Prostate gland (tissue), 2 donors: ENCODE data around the gene BLM. TPM values are rescaled to one million over a fixed set of nuclear protein-coding genes. Genes with fewer than 3 reads are reported as not detected.

Source experiments
- DNase-seq: peaks from one replicate; pipeline ENCODE4 v3.0.0-alpha.2; 2019; ENCODE audit warnings: low spot score
- H3K27ac ChIP-seq, 2 donors: fragments of 200-600 bp; sonication (generic); 2 replicates each; pipeline ENCODE4 v1.5.1; 2017 to 2019
- H3K27me3 ChIP-seq: fragments of 200-600 bp; sonication (generic); replicated peaks from 2 replicates; pipeline ENCODE4 v1.5.1; 2019; ENCODE audit not compliant: insufficient read depth
- H3K36me3 ChIP-seq, 2 donors: fragments of 200-600 bp; sonication (generic); 1 replicate in 1 of 2; 2 replicates in 1 of 2; pipeline versions ENCODE4 v1.5.1 to v1.8.1; 2017 to 2019
- H3K4me1 ChIP-seq: fragments of 200-600 bp; sonication (generic); replicated peaks from 2 replicates; pipeline ENCODE4 v1.5.1; 2019
- H3K4me3 ChIP-seq, 2 donors: fragments of 200-600 bp; sonication (generic); 2 replicates each; pipeline ENCODE4 v1.5.1; 2017 to 2019
- H3K9me3 ChIP-seq: fragments of 200-600 bp; sonication (generic); 2 replicates; pipeline ENCODE4 v1.5.1; 2017
- POLR2A ChIP-seq: fragments of 450-650 bp; IDR thresholded peaks from one replicate; pipeline ENCODE4 v1.6.1; 2016; ENCODE audit warnings: antibody characterized with exemption, mild to moderate bottlenecking
- POLR2AphosphoS5 ChIP-seq: sonication (generic); formaldehyde crosslinking; IDR thresholded peaks from one replicate; pipeline ENCODE4 v1.6.1; 2017; ENCODE audit warnings: antibody characterized with exemption
- WGBS: methylation state at CpG from one replicate; pipeline ENCODE4 v1.1.5; 2018; 5-methylcytosine and 5-hydroxymethylcytosine counted together
- intact Hi-C: fragments of 100-400 bp; cut with DNase I; formaldehyde crosslinking; loops from one replicate; pipeline ENCODE4 v1.14.2; 2022
- total RNA-seq, 2 donors: library from RNA; depleted of rRNA; stranded (reverse); fragments of >200 nt; gene quantifications; one replicate each; pipeline ENCODE4 v1.1.0, GENCODE V29; 2016
- TF ChIP-seq, protein P1 (sequence below), 4 experiments: fragments of 200-600 bp in 2 of 4; fragments of 450-650 bp in 2 of 4; sonication (generic) in 2 of 4; IDR thresholded peaks; 1 replicate in 3 of 4; 2 replicates in 1 of 4; pipeline ENCODE4 v1.5.1; 2016 to 2019; ENCODE audit warnings: antibody characterized with exemption in 4 of 4, mild to moderate bottlenecking in 2 of 4, moderate library complexity in 2 of 4

Gene BLM
- total RNA-seq, 2 donors from 2014 or later: 1.4 to 4.9 TPM

DNA sequence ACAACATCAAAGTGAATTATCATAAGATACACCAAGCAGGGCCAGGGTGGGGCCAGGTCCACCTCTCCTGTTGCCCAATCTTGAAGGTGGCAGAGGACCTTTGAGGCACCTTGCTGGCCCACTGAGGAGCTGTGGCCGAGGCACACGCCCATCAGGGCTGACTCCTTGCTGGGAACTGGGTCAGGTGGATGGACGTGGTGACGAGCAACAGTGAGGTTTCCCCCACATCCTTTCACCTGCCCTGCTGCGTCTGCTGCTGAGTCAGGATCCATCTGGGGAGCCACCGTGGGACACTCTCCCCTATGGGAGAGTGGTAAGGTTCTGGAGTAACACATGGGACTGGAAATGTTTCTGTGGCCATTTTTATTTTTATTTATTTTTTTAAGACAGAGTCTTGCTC is 134.0 kb downstream of the BLM start:
- intact Hi-C loops: no loop called here

DNA sequence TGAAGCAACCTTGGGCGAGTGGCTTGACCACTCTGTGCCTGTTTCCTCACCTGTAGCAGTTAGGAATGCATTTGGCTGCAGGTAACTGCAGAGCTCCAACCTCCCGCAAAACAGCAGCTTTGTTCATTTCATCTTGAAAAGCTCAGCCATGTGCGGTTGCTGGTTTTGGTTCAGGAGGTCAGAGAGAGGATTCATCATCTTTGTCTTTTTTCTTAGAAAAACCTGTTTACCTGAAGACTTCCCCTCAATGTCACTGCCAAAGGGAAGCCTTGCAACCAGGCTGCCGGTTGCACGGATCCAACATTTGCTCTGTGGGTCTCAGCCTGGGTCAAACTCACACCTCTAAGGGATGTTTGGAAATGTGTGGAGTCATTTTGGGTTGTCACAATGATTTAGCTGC is 134.8 kb downstream of the BLM start:
- H3K27ac ChIP-seq: no peak overlapping the region
- H3K27me3 ChIP-seq: no peaks in the 10 kb centered on the region
- DNase-seq: no peak
- TF ChIP-seq POLR2AphosphoS5: no peak
- no peak for TF ChIP-seq POLR2A
- TF ChIP-seq, protein P1, sequence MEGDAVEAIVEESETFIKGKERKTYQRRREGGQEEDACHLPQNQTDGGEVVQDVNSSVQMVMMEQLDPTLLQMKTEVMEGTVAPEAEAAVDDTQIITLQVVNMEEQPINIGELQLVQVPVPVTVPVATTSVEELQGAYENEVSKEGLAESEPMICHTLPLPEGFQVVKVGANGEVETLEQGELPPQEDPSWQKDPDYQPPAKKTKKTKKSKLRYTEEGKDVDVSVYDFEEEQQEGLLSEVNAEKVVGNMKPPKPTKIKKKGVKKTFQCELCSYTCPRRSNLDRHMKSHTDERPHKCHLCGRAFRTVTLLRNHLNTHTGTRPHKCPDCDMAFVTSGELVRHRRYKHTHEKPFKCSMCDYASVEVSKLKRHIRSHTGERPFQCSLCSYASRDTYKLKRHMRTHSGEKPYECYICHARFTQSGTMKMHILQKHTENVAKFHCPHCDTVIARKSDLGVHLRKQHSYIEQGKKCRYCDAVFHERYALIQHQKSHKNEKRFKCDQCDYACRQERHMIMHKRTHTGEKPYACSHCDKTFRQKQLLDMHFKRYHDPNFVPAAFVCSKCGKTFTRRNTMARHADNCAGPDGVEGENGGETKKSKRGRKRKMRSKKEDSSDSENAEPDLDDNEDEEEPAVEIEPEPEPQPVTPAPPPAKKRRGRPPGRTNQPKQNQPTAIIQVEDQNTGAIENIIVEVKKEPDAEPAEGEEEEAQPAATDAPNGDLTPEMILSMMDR (IDR thresholded peaks at IDR 0.05): no peak
- H3K4me3 ChIP-seq: no peak overlapping the region
- intact Hi-C loops: no loop called here
- no peaks in the 10 kb centered on the region for H3K9me3 ChIP-seq
- no peaks in the 10 kb centered on the region for H3K36me3 ChIP-seq
- 87% methylated on average over 5 of the region's 5 CpGs for WGBS
- no peaks in the 10 kb centered on the region for H3K4me1 ChIP-seq

More for the DNA sequence above, 134.0 kb downstream of the BLM start:
- Histone ChIP-seq H3K9me3 (no peaks in the 10 kb centered on the region), H3K27me3 (no peaks in the 10 kb centered on the region), H3K36me3 (no peaks in the 10 kb centered on the region), H3K4me3 (no peak overlapping the region), H3K27ac (no peak overlapping the region), H3K4me1 (no peaks in the 10 kb centered on the region)
- 84% methylated on average over 6 of the region's 6 CpGs for WGBS
- DNase-seq: no peak
- TF ChIP-seq POLR2AphosphoS5: no peak

GRCh38 chr15:90855139-90855538 is 138.0 kb downstream of the BLM start:
- Histone ChIP-seq H3K27me3 (no peaks in the 10 kb centered on the region), H3K36me3 (no peaks in the 10 kb centered on the region), H3K4me1 (peaks cover 5% of the 10 kb centered on the region), H3K9me3 (no peaks in the 10 kb centered on the region), H3K4me3 (no peak overlapping the region), H3K27ac (no peak overlapping the region)
- intact Hi-C loops: no loop called here
- DNase-seq: no peak
- WGBS: 80% methylated on average over 9 of the region's 9 CpGs
- TF ChIP-seq POLR2AphosphoS5 (no peak), POLR2A (no peak)
- TF ChIP-seq, protein P1 (IDR thresholded peaks at IDR 0.05): no peak

DNA sequence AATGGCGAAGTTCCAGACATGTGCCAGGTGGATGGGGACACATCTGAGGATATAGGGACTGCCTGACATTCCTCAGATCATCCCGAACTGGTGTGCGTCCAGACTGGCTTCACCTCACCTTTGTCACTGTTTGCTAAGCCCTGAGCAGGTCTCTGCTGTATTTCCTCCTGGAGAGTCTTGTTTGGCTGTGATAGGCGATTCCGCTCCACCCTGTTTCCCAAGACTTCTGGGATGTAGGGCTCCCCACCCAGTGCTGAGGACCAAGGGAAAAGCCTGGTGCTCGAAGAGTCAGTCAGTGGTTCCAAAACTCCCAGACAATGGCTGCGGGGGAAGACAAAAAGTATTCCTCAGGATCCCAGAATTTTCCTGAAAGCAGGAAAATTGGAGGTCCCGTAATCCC is 140.2 kb downstream of the BLM start:
- WGBS: 91% methylated on average over 8 of the region's 8 CpGs
- intact Hi-C loops: no loop called here

GRCh38 chr15:90857883-90858443 is 140.8 kb downstream of the BLM start:
- no peak overlapping the region for H3K4me3 ChIP-seq
- intact Hi-C loops: no loop called here

More for the DNA sequence above, 140.2 kb downstream of the BLM start:
- Histone ChIP-seq H3K27me3 (no peaks in the 10 kb centered on the region), H3K27ac (no peak overlapping the region), H3K4me3 (no peak overlapping the region), H3K9me3 (no peaks in the 10 kb centered on the region), H3K4me1 (peaks cover 5% of the 10 kb centered on the region), H3K36me3 (no peaks in the 10 kb centered on the region)
- DNase-seq: no peak
- TF ChIP-seq, protein P1 (IDR thresholded peaks at IDR 0.05): no peak
- TF ChIP-seq POLR2AphosphoS5 (no peak), POLR2A (no peak)

More at GRCh38 chr15:90857883-90858443, 140.8 kb downstream of the BLM start:
- Histone ChIP-seq H3K27me3 (no peaks in the 10 kb centered on the region), H3K27ac (no peak overlapping the region), H3K36me3 (no peaks in the 10 kb centered on the region), H3K9me3 (no peaks in the 10 kb centered on the region), H3K4me1 (peaks cover 5% of the 10 kb centered on the region)
- DNase-seq: no peak
- WGBS: 87% methylated on average over 8 of the region's 8 CpGs
- TF ChIP-seq, protein P1 (IDR thresholded peaks at IDR 0.05): no peak
- TF ChIP-seq POLR2A (no peak), POLR2AphosphoS5 (no peak)
